Body of pancreas (tissue), 4 donors: Measurements from ENCODE around the gene DIDO1. TPM values are rescaled to one million over a fixed set of nuclear protein-coding genes. Genes with fewer than 3 reads are reported as not detected.
"Not testable (repeated sequence)": the region's sequence is repeated elsewhere in the genome, so short reads cannot be mapped to it uniquely, and the experiment has no call there.

ENCODE experiments used
- ATAC-seq: fragments of 150-250 bp; one replicate; pipeline ENCODE4 v1.9.1; 2016
- DNase-seq, 4 donors: peaks; one replicate each; pipeline ENCODE4 v3.0.0-alpha.2; 2019
- H3K27ac ChIP-seq, 4 donors: fragments of 200-600 bp; sonication (generic); 1 replicate in 3 of 4; 2 replicates in 1 of 4; pipeline versions ENCODE4 v1.5.1 to v1.6.1; 2016 to 2019; ENCODE audit warnings: mild to moderate bottlenecking in 1 of 4, mixed read lengths in 1 of 4, moderate library complexity in 1 of 4
- H3K27me3 ChIP-seq, 2 donors: fragments of 200-600 bp; sonication (generic); one replicate each; pipeline ENCODE4 v1.6.0; 2016; ENCODE audit warnings: mild to moderate bottlenecking in 1 of 2
- H3K36me3 ChIP-seq, 2 donors: fragments of 200-600 bp; sonication (generic); replicated peaks in 1 of 2; 2 replicates each; pipeline ENCODE4 v1.5.1; 2016; ENCODE audit warnings: low read depth in 2 of 2; ENCODE audit not compliant: insufficient read depth in 1 of 2
- H3K4me1 ChIP-seq: fragments of 200-600 bp; sonication (generic); one replicate; pipeline ENCODE4 v1.6.0; 2016
- H3K4me3 ChIP-seq, 2 donors: fragments of 200-600 bp; sonication (generic); 1 replicate in 1 of 2; 2 replicates in 1 of 2; pipeline ENCODE4 v1.5.1; 2016 to 2019
- H3K9me3 ChIP-seq, 3 donors: fragments of 200-600 bp; sonication (generic); 1 replicate in 2 of 3; 2 replicates in 1 of 3; pipeline ENCODE4 v1.5.1; 2016
- CTCF ChIP-seq, 7 experiments: fragments of 450-650 bp in 4 of 7; fragments of 200-600 bp in 3 of 7; sonication (generic) in 3 of 7; IDR thresholded peaks; one replicate each; pipeline ENCODE4 v1.5.1; 2016 to 2019; ENCODE audit warnings: antibody characterized with exemption in 7 of 7
- POLR2A ChIP-seq, 3 donors: fragments of 450-650 bp; IDR thresholded peaks; one replicate each; pipeline ENCODE4 v1.6.1; 2016; ENCODE audit warnings: antibody characterized with exemption in 3 of 3, mild to moderate bottlenecking in 2 of 3
- WGBS, 2 donors: methylation state at CpG; one replicate each; pipeline ENCODE4 v1.1.5; 2017; 5-methylcytosine and 5-hydroxymethylcytosine counted together
- intact Hi-C: fragments of 100-400 bp; cut with DNase I; formaldehyde crosslinking; loops from one replicate; pipeline ENCODE4 v1.15.1; 2023
- total RNA-seq, 2 donors: library from RNA; depleted of rRNA; stranded (reverse); fragments of >200 nt; gene quantifications; one replicate each; pipeline ENCODE4 v1.1.0, GENCODE V29; 2016

DIDO1 gene
- total RNA-seq, 2 donors from 2014 or later, result 38.4 to 51.7 TPM

DNA sequence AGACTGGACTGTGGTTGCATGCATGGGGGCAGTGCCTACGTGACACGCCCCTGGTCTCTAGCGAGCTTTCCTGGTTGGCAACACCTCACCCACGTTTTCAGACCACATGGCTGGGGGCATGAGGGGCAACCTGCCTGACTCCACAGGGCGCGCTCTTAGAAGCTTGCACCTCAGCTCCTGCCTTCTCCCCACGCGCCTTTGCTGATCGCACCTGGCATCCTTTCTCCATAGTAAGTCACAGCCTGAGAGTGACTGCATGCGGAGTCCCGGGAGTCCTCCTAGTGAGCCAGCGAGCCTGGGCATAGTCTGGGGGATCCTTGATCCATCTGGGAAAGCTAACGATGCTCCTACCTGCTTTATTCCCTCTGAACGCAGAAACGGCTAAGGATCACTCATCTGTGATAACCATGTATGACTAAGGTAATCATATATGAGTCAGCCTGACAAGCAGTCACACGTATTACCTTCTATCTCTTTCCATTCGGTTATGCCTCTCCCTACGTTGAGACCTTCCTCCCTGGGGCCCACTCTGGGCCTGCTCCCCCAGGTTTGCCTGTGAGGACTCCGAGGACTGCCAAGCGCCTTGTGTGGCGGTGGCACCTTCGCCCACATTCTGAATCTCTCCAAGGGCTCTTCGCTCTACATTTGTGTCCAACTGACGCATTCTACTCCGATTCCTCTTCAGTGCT lies 69.2 kb downstream of the DIDO1 start:
- H3K27ac ChIP-seq, result no peak overlapping the region
- DNase-seq, result no peak
- no peaks in the 10 kb centered on the region for H3K9me3 ChIP-seq
- H3K27me3 ChIP-seq, result no peaks in the 10 kb centered on the region
- no peak for ATAC-seq
- H3K4me1 ChIP-seq, result peaks cover 18% of the 10 kb centered on the region
- H3K36me3 ChIP-seq, result peaks cover 0 to 4% of the 10 kb centered on the region in 2 donors
- H3K4me3 ChIP-seq, result no peak overlapping the region
- WGBS, 2 donors, result 93 to 94% methylated on average over 19 to 25 of the region's 25 CpGs
- intact Hi-C loops, result no loop called here
- TF ChIP-seq CTCF (IDR thresholded peaks at IDR 0.05) (no peak), POLR2A (IDR thresholded peaks at IDR 0.05) (no peak)

DNA sequence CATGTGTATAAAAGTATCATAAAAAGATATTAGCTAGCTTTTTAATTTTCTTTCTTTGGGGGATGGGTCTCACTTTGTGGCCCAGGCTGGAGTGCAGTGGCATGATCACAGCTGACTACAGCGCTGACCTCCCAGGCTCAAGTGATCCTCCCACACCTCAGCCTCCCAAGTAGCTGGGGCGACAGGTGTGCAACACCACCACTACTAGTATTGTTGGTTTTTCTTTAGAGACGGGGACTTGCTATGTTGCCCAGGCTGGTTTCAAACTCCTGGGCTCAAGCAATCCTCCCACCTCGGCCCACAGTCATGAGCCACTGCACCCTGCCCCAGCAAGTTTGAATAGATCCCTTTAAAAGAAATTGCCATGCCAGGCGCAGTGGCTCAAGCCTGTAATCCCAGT lies 71.2 kb downstream of the DIDO1 start:
- 95 to 99% methylated on average over 4 to 5 of the region's 5 CpGs for WGBS, 2 donors
- ATAC-seq (no peak), DNase-seq (no peak)
- Histone ChIP-seq H3K4me1 (peaks cover 10% of the 10 kb centered on the region), H3K27ac (no peak overlapping the region), H3K27me3 (no peaks in the 10 kb centered on the region), H3K9me3 (no peaks in the 10 kb centered on the region), H3K36me3 (peaks cover 0 to 4% of the 10 kb centered on the region in 2 donors), H3K4me3 (no peak overlapping the region)
- intact Hi-C loops, result no loop called here
- TF ChIP-seq CTCF (IDR thresholded peaks at IDR 0.05) (no peak), POLR2A (IDR thresholded peaks at IDR 0.05) (no peak)

DNA sequence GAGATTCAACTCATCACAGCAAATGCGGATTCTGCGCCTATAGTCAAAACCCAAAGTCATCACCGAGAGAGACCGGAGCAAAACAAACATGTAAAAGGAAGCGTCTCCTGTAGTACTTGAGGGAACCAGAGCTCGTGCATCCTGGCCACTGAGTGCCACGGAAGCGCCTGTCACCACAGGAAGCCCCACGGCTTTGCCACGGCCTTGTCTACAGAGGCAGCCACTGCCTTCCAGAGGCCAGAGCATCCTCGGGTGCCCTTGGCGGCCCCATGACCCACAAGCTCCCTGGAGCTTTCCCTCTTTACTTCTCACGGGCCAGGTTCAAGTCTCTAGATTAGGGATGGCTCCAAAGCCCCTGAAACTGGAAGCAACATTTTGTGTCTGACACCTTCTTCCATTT lies 72.2 kb downstream of the DIDO1 start:
- Histone ChIP-seq H3K4me1 (no peaks in the 10 kb centered on the region), H3K4me3 (no peak overlapping the region), H3K27ac (no peak overlapping the region), H3K36me3 (peaks cover 0 to 4% of the 10 kb centered on the region in 2 donors), H3K9me3 (no peaks in the 10 kb centered on the region), H3K27me3 (no peaks in the 10 kb centered on the region)
- ATAC-seq, result no peak
- intact Hi-C loops, result no loop called here
- DNase-seq, result no peak
- 92 to 95% methylated on average over 12 to 13 of the region's 13 CpGs for WGBS, 2 donors
- TF ChIP-seq POLR2A (IDR thresholded peaks at IDR 0.05), result no peak
- TF ChIP-seq CTCF (IDR thresholded peaks at IDR 0.05), result no peak

DNA sequence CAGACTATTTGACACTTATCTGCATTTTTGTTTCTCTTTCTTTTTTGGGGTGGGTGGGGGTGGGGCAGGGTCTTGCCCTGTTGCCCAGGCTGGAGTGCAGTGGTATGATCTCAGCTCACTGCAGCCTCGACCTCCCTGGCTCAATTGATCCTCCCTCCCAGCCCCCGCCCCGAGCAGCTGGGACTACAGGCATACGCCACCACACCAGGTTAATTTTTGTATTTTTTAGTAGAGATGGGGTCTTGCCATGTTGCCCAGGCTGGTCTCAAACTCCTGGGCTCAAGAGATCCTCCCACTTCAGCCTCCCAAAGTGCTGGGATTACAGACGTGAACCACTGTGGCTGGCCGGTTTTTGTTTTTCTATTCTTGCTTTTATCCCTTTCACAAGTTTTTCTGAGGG lies 73.0 kb downstream of the DIDO1 start:
- H3K27me3 ChIP-seq, H3K27ac ChIP-seq, H3K9me3 ChIP-seq, ATAC-seq, H3K4me3 ChIP-seq, H3K36me3 ChIP-seq, intact Hi-C loops, DNase-seq, H3K4me1 ChIP-seq: not testable (repeated sequence)
- 87 to 91% methylated on average over 6 of the region's 6 CpGs for WGBS, 2 donors

DNA sequence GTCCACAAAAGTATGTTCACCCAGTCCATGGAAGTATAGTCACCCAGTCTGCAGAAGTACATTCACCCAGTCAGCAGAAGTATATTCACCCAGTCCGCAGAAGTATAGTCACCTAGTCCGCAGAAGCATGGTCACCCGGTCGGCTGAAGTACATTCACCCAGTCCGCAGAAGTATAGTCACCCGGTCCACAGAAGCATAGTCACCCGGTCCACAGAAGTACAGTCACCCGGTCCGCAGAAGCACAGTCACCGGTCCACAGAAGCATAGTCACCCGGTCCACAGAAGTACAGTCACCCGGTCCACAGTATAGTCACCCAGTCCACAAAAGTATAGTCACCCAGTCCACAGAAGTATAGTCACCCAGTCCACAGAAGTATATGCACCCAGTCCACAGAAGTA lies 73.5 kb downstream of the DIDO1 start:
- Histone ChIP-seq H3K9me3 (no peaks in the 10 kb centered on the region), H3K27me3 (no peaks in the 10 kb centered on the region), H3K36me3 (peaks cover 0 to 4% of the 10 kb centered on the region in 2 donors), H3K4me1 (no peaks in the 10 kb centered on the region), H3K27ac (no peak overlapping the region), H3K4me3 (no peak overlapping the region)
- TF ChIP-seq CTCF (IDR thresholded peaks at IDR 0.05) (no peak), POLR2A (IDR thresholded peaks at IDR 0.05) (no peak)
- 86% methylated on average over 12 of the region's 12 CpGs for WGBS, 2 donors
- no peak for DNase-seq
- ATAC-seq, result no peak
- intact Hi-C loops, result no loop called here
